Astrocyte (in vitro differentiated cells and primary cell): Measurements from ENCODE around the gene CDK6. TPM values are rescaled to one million over a fixed set of nuclear protein-coding genes. Genes with fewer than 3 reads are reported as not detected.

Source experiments
- DNase-seq: peaks from one replicate; pipeline ENCODE4 v3.0.0-alpha.2; 2010; ENCODE audit warnings: low read depth
- FAIRE-seq: peaks from 2 replicates; lab custom pipeline; 2011; peaks lifted over from hg19 to GRCh38; lab: Jason Lieb, UNC
- H2AFZ ChIP-seq: 2 replicates; pipeline ENCODE4 v1.6.0; 2012; ENCODE audit warnings: low read depth, low read length, inconsistent platforms
- H3K27ac ChIP-seq: 2 replicates; pipeline ENCODE4 v1.5.1; 2011; ENCODE audit warnings: low read depth, low read length, inconsistent platforms
- H3K27me3 ChIP-seq: 2 replicates; pipeline ENCODE4 v1.6.0; 2011; ENCODE audit warnings: low read length, inconsistent platforms; ENCODE audit not compliant: insufficient read depth
- H3K36me3 ChIP-seq: 2 replicates; pipeline ENCODE4 v1.5.1; 2011; ENCODE audit warnings: low read length, inconsistent platforms; ENCODE audit not compliant: insufficient read depth
- H3K4me1 ChIP-seq: 2 replicates; pipeline ENCODE4 v1.5.1; 2011; ENCODE audit warnings: low read length, inconsistent platforms; ENCODE audit not compliant: insufficient read depth
- H3K4me2 ChIP-seq: 2 replicates; pipeline ENCODE4 v1.6.0; 2012; ENCODE audit warnings: low read length, inconsistent platforms
- H3K4me3 ChIP-seq: 2 replicates; pipeline ENCODE4 v1.5.1; 2011; ENCODE audit warnings: low read depth, mild to moderate bottlenecking, low read length, inconsistent platforms; ENCODE audit not compliant: insufficient read depth
- H3K79me2 ChIP-seq: 2 replicates; pipeline ENCODE4 v1.6.0; 2012; ENCODE audit warnings: mild to moderate bottlenecking, low read length, inconsistent platforms; ENCODE audit not compliant: insufficient read depth
- H3K9ac ChIP-seq: 2 replicates; pipeline ENCODE4 v1.6.0; 2012; ENCODE audit warnings: mild to moderate bottlenecking, low read length, inconsistent platforms
- H3K9me3 ChIP-seq: 2 replicates; pipeline ENCODE4 v1.5.1; 2012; ENCODE audit warnings: low read depth, mild to moderate bottlenecking, low read length, inconsistent platforms; ENCODE audit not compliant: insufficient read depth
- H4K20me1 ChIP-seq: 2 replicates; pipeline ENCODE4 v1.6.0; 2012; ENCODE audit warnings: low read length, inconsistent platforms; ENCODE audit not compliant: insufficient read depth
- H3K27ac Mint-ChIP-seq: one replicate; pipeline ENCODE4 v1.8.0; 2021; ENCODE audit warnings: mild to moderate bottlenecking, mixed read lengths; ENCODE audit not compliant: unreplicated experiment
- H3K27me3 Mint-ChIP-seq: one replicate; pipeline ENCODE4 v1.8.0; 2021; ENCODE audit warnings: low read depth, mixed read lengths; ENCODE audit not compliant: unreplicated experiment
- H3K36me3 Mint-ChIP-seq: one replicate; pipeline ENCODE4 v1.8.0; 2021; ENCODE audit warnings: low read depth, mixed read lengths; ENCODE audit not compliant: unreplicated experiment
- H3K4me1 Mint-ChIP-seq: one replicate; pipeline ENCODE4 v1.8.0; 2021; ENCODE audit warnings: low read depth, mixed read lengths; ENCODE audit not compliant: unreplicated experiment
- H3K4me3 Mint-ChIP-seq: one replicate; pipeline ENCODE4 v1.8.0; 2021; ENCODE audit warnings: mild to moderate bottlenecking, moderate library complexity, mixed read lengths; ENCODE audit not compliant: unreplicated experiment
- H3K9me3 Mint-ChIP-seq: one replicate; pipeline ENCODE4 v1.8.0; 2021; ENCODE audit warnings: mild to moderate bottlenecking, mixed read lengths; ENCODE audit not compliant: unreplicated experiment
- EZH2 ChIP-seq: IDR thresholded peaks from 2 replicates; pipeline ENCODE4 v1.6.1; 2012; ENCODE audit warnings: mild to moderate bottlenecking, low read length, inconsistent platforms; ENCODE audit not compliant: insufficient read depth
- total RNA-seq: library from RNA; stranded (reverse); gene quantifications from 2 replicates; pipeline ENCODE4 v1.2.1, GENCODE V29; 2021
- TF ChIP-seq, protein P1 (sequence below): IDR thresholded peaks from 2 replicates; pipeline ENCODE4 v1.5.1; 2011; ENCODE audit warnings: low read depth, mild to moderate bottlenecking, inconsistent platforms, low read length, moderate library complexity; ENCODE audit not compliant: insufficient read depth

The CDK6 gene
- total RNA-seq, 1 donor from 2014 or later = 160 TPM

DNA sequence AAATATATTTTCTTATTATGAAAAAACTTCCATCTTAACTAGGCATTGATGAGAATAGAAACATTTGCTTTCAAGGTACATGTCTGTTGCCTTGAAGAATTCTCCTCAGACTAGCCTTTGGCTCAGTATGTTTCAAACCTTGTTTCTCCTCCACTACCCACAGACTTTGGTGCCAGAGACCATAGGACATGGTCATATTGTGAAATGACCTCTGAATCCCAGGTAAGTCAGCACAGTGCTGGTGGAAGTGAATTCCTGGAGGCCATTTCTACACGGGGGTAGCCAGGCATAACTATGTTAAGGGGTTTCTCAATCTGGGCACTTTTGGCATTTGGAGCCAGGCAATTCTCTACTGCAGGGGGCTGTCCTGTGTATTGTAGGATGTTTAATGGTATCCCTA lies 133.8 kb downstream of the CDK6 start:
- DNase-seq (no peak), FAIRE-seq (no peak)
- peaks cover 7% of the 10 kb centered on the region for H3K36me3 Mint-ChIP-seq
- H3K4me3 Mint-ChIP-seq = no peak overlapping the region
- Histone ChIP-seq H2AFZ (no peak overlapping the region), H3K4me1 (peaks cover 28% of the 10 kb centered on the region), H3K79me2 (peaks cover 71% of the 10 kb centered on the region), H3K4me3 (no peak overlapping the region), H3K36me3 (peaks cover 8% of the 10 kb centered on the region), H3K27me3 (no peaks in the 10 kb centered on the region), H3K9ac (no peak overlapping the region), H3K4me2 (no peak overlapping the region), H3K9me3 (no peaks in the 10 kb centered on the region), H3K27ac (no peak overlapping the region), H4K20me1 (no peaks in the 10 kb centered on the region)
- H3K9me3 Mint-ChIP-seq = peaks cover 3% of the 10 kb centered on the region
- H3K27ac Mint-ChIP-seq = no peak overlapping the region
- no peaks in the 10 kb centered on the region for H3K27me3 Mint-ChIP-seq
- H3K4me1 Mint-ChIP-seq = peaks cover 24% of the 10 kb centered on the region
- no peak for TF ChIP-seq EZH2
- TF ChIP-seq, protein P1, sequence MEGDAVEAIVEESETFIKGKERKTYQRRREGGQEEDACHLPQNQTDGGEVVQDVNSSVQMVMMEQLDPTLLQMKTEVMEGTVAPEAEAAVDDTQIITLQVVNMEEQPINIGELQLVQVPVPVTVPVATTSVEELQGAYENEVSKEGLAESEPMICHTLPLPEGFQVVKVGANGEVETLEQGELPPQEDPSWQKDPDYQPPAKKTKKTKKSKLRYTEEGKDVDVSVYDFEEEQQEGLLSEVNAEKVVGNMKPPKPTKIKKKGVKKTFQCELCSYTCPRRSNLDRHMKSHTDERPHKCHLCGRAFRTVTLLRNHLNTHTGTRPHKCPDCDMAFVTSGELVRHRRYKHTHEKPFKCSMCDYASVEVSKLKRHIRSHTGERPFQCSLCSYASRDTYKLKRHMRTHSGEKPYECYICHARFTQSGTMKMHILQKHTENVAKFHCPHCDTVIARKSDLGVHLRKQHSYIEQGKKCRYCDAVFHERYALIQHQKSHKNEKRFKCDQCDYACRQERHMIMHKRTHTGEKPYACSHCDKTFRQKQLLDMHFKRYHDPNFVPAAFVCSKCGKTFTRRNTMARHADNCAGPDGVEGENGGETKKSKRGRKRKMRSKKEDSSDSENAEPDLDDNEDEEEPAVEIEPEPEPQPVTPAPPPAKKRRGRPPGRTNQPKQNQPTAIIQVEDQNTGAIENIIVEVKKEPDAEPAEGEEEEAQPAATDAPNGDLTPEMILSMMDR = no peak

DNA sequence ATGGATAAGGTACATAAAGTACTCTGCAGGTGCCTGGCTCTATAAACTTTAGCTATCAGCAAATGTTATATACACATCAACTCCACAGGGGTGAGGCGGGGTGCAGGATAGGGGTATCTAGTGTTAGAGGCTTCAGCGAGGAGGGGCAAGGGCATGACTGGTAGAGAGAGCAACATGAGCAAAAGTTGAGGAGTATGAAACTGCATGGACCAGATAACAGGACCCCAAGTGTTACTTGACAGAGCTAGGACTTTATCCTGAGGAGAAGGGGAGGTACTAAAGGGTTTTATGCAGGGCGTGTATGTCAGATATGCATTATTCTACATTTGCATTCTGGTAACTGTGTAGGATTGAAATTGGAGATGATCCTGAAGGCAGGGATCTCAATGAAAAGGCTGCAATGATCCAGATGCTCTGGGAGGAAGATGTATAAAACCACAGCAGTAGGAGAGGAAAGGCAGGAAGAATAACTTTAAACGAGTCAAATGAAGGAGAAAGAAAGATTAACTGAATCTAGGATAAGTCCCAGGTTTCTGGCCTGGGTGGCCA lies 136.3 kb downstream of the CDK6 start:
- H2AFZ ChIP-seq = no peak overlapping the region
- Mint-ChIP-seq H3K4me1 (peaks cover 49% of the 10 kb centered on the region), H3K4me3 (no peak overlapping the region), H3K36me3 (peaks cover 3% of the 10 kb centered on the region), H3K27ac (peak overlapping the region; percentile 53), H3K27me3 (no peaks in the 10 kb centered on the region), H3K9me3 (peaks cover 2% of the 10 kb centered on the region)
- DNase-seq (no peak), FAIRE-seq (no peak)
- no peak for TF ChIP-seq EZH2
- TF ChIP-seq, protein P1 = no peak
- no peak overlapping the region for H3K4me3 ChIP-seq
- H3K9ac ChIP-seq = peak overlapping the region; percentile 1
- peak overlapping the region; percentile 94 for H3K27ac ChIP-seq
- peaks cover under 1% of the 10 kb centered on the region for H3K36me3 ChIP-seq
- H3K79me2 ChIP-seq = peaks cover 61% of the 10 kb centered on the region
- H3K4me2 ChIP-seq = no peak overlapping the region
- no peaks in the 10 kb centered on the region for H4K20me1 ChIP-seq
- no peaks in the 10 kb centered on the region for H3K27me3 ChIP-seq
- no peaks in the 10 kb centered on the region for H3K9me3 ChIP-seq
- H3K4me1 ChIP-seq = peaks cover 53% of the 10 kb centered on the region

DNA sequence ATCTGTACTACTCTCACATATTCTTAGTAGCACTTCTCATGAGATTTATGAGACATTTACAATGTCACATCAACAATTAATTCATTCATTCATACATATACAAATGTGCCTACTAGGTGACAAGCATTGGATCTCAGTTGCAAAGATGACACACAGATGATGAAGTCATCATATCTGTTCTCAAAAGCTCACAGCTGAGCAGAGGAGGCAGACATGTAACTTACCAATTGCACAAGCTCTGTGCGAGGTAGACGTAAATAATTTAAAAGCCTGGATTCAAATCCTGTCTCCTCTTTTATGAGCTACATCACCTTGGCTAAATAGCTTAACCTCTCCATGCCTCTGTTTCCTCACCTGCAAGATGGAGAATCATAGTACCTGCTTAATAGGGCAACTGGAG lies 136.8 kb downstream of the CDK6 start:
- Mint-ChIP-seq H3K27ac (peak overlapping the region; percentile 79), H3K36me3 (peaks cover 3% of the 10 kb centered on the region), H3K4me3 (no peak overlapping the region), H3K27me3 (no peaks in the 10 kb centered on the region), H3K4me1 (peaks cover 52% of the 10 kb centered on the region), H3K9me3 (no peaks in the 10 kb centered on the region)
- Histone ChIP-seq H3K36me3 (no peaks in the 10 kb centered on the region), H3K27me3 (no peaks in the 10 kb centered on the region), H3K4me1 (peaks cover 57% of the 10 kb centered on the region), H2AFZ (no peak overlapping the region), H3K4me3 (no peak overlapping the region), H3K9ac (peak overlapping the region; percentile 88), H3K79me2 (peaks cover 64% of the 10 kb centered on the region), H3K9me3 (no peaks in the 10 kb centered on the region), H3K27ac (peak overlapping the region; percentile 94), H4K20me1 (no peaks in the 10 kb centered on the region), H3K4me2 (peak overlapping the region; percentile 91)
- peak; percentile 34 for DNase-seq
- no peak for TF ChIP-seq EZH2
- TF ChIP-seq, protein P1 = no peak
- FAIRE-seq = no peak
